HG02798 (cell line): ENCODE results near the gene MPL.

Source experiments
- ATAC-seq: cut with Tn5 transposase; IDR thresholded peaks from one replicate; pipeline ENCODE4 v1.9.1; 2021; ENCODE audit warnings: mild to moderate bottlenecking; ENCODE audit not compliant: unreplicated experiment, poor library complexity

The MPL gene

DNA sequence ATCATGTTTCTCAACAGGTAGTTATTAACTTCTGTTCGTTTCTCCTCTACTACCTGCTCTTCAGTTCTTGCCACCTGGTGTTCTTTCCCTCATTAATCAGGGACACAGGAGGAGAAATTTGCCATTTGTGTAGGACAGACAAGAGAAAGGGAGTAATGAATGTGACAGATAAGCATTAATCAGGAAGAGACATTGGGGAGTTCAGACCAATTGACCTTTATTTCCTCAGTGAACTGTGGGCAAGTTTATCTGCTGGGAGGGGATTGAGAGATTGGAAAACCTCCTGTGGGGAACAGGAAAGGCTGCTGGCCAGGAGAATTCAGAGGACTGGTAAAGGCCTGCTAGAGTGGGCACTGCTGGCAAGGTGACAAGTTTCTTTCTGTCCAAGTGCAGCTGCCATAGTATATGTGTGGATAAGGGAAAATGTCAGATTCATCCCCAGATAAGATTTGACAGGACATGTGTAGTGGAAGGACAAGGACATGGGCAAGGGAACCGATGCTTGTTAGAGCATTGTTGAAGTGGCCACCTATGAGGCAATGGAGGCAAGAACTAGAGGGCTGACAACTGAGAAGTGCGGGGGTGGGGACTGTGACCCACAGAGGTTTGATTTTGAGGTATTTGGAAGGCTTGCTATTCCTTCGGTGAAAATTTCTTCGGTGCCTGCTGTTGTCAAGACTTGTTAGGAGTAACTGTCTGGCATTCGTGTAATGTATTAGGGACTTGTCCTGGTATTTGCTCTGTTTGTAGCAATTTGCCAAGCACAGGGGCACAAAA lies 64.7 kb downstream of the MPL start:
- no peak for ATAC-seq
